ENCODE data around the gene UQCRHL. TPM values are rescaled to one million over a fixed set of nuclear protein-coding genes. Genes with fewer than 3 reads are reported as not detected.

The UQCRHL gene
- total and polyA plus RNA-seq, 2 of the 4 experiments (the other 2 are of a cell fraction): 1.4 to 2.4 TPM

DNA sequence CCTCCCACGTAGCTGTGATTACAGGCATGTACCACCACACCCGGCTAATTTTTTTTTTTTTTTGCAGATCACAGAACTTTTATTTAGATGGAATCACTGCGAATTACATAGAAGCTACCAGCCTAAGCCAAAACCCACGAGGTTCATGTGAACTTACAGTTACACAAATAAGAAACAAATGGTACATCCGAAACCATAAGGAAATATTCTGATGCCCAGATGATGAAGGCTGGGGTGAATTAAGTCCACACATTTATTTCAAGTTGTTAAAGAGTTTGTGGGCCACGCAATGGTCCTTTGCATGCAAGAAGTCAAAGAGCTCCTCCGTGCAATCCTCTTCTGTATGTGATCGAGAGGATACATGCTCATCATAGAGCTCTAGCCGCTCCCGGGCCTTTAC lies 328 bp downstream of the UQCRHL start:
- Histone ChIP-seq H3K4me1 (ENCODE audit: control insufficient read depth, insufficient read depth, low read length) (peaks cover 4% of the 10 kb centered on the region; the same call in 1 of the 2 replicates), H2AFZ (replicated peaks; ENCODE audit: low read length, poor library complexity) (no peak overlapping the region), H2BK20ac (ENCODE audit: low read depth, low read length) (no peak overlapping the region), H3K9me1 (ENCODE audit: insufficient read depth, low read length) (no peaks in the 10 kb centered on the region), H3K56ac (ENCODE audit: extremely low read depth, insufficient read depth, low read length) (no peak overlapping the region), H4K5ac (ENCODE audit: low read depth, low read length) (no peak overlapping the region), H3K9me3 (ENCODE audit: control insufficient read depth, insufficient read depth, low read length) (no peaks in the 10 kb centered on the region), H3K9ac (ENCODE audit: low read depth, low read length) (no peak overlapping the region), H3K4me3 (ENCODE audit: insufficient read depth, low read depth, low read length) (no peak overlapping the region), H2BK120ac (ENCODE audit: low read depth, low read length) (no peak overlapping the region), H3K27ac (ENCODE audit: insufficient read depth, low read length) (no peak overlapping the region), H3K4ac (ENCODE audit: low read depth, low read length) (no peak overlapping the region), H3K18ac (ENCODE audit: low read depth, low read length) (no peak overlapping the region), H4K20me1 (ENCODE audit: insufficient read depth, low read length) (no peaks in the 10 kb centered on the region), H2AK9ac (replicated peaks; ENCODE audit: low read depth, low read length, poor library complexity) (no peak overlapping the region), H3K27me3 (ENCODE audit: control insufficient read depth, insufficient read depth, low read length) (no peaks in the 10 kb centered on the region), H3K14ac (replicated peaks; ENCODE audit: low read depth, low read length) (no peak overlapping the region), H3K23ac (ENCODE audit: low read depth, low read length) (no peak overlapping the region), H2BK15ac (ENCODE audit: low read depth, low read length) (no peak overlapping the region), H2BK5ac (ENCODE audit: low read depth, low read length, poor library complexity, severe bottlenecking) (no peak overlapping the region), H3K36me3 (ENCODE audit: control insufficient read depth, insufficient read depth, low read length) (no peaks in the 10 kb centered on the region), H4K91ac (ENCODE audit: insufficient read depth, low read depth, low read length) (no peak overlapping the region), H3K4me2 (ENCODE audit: low read depth, low read length) (no peak overlapping the region), H2AK5ac (ENCODE audit: low read depth, low read length) (no peak overlapping the region; the same call in 1 of the 2 replicates), H4K8ac (ENCODE audit: low read depth in 2 of 2, low read length in 2 of 2) (no peak overlapping the region), H3K79me1 (ENCODE audit: low read depth in 1 of 2, low read length in 2 of 2) (no peaks in the 10 kb centered on the region)
- ChIA-PET POLR2A (ENCODE audit: unreplicated experiment) (interaction anchor here (0.7 kb wide), 1 partner anchor 24 kb away, joined by 8 read pairs; no protein-coding TSS in a partner anchor), CTCF (interaction anchor here (0.5 to 0.8 kb wide), 2 partner anchors 27 to 188 kb away, joined by 3 to 5 read pairs; no protein-coding TSS in a partner anchor)
- DNase-seq: no peak
- TF ChIP-seq NFE2L2 (IDR thresholded peaks at IDR 0.05; ENCODE audit: low read depth, low read length): no peak
- no peak for TF ChIP-seq RCOR1 (IDR thresholded peaks at IDR 0.05; ENCODE audit: insufficient replicate concordance, low read length)
- TF ChIP-seq, protein P1, sequence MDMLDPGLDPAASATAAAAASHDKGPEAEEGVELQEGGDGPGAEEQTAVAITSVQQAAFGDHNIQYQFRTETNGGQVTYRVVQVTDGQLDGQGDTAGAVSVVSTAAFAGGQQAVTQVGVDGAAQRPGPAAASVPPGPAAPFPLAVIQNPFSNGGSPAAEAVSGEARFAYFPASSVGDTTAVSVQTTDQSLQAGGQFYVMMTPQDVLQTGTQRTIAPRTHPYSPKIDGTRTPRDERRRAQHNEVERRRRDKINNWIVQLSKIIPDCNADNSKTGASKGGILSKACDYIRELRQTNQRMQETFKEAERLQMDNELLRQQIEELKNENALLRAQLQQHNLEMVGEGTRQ (IDR thresholded peaks at IDR 0.05; ENCODE audit: low read depth, low read length): no peak
- no peak for TF ChIP-seq CTCF (conservative IDR thresholded peaks at IDR 0.05; ENCODE audit: low read depth, low read length)
- TF ChIP-seq CHD1 (IDR thresholded peaks at IDR 0.05; ENCODE audit: low read depth, low read length): no peak
- no peak for TF ChIP-seq RFX5 (IDR thresholded peaks at IDR 0.05; ENCODE audit: low read depth, low read length)
- TF ChIP-seq ELK1 (IDR thresholded peaks at IDR 0.05; ENCODE audit: borderline replicate concordance, low read depth, low read length): no peak
- no peak for TF ChIP-seq MAFK (IDR thresholded peaks at IDR 0.05; ENCODE audit: low read depth, low read length)
- TF ChIP-seq MAZ (IDR thresholded peaks at IDR 0.05; ENCODE audit: borderline replicate concordance, low read depth, low read length): no peak
- no peak for TF ChIP-seq BHLHE40 (IDR thresholded peaks at IDR 0.05; ENCODE audit: low read depth, low read length)
- TF ChIP-seq CEBPB (IDR thresholded peaks at IDR 0.05; ENCODE audit: low read depth, low read length): no peak
- no peak for TF ChIP-seq SMC3 (IDR thresholded peaks at IDR 0.05; ENCODE audit: low read depth, low read length)
- no peak for TF ChIP-seq MXI1 (IDR thresholded peaks at IDR 0.05; ENCODE audit: borderline replicate concordance, low read depth, low read length)
- TF ChIP-seq RAD21 (IDR thresholded peaks at IDR 0.05; ENCODE audit: low read length): no peak
- TF ChIP-seq POLR2A (IDR thresholded peaks at IDR 0.05; ENCODE audit: low read depth, low read length): no peak
- TF ChIP-seq FOS (IDR thresholded peaks at IDR 0.05; ENCODE audit: low read depth, low read length): no peak
- 100% methylated on average over 3 of the region's 10 CpGs; no CpG with 5 or more reads in 1 of the 2 experiments for WGBS, 2 experiments (ENCODE audit: extremely low coverage in 2 of 2, insufficient read length in 1 of 2)
- intact Hi-C loops (cut with micrococcal nuclease) (no loop called here), dilution Hi-C loops (cut with HindIII; ENCODE audit: low sequenced_read_pairs, unreplicated experiment) (no loop called here), in situ Hi-C loops (cut with MboI; ENCODE audit: low sequenced_read_pairs) (no loop called here)
- no TSS peak for BruUV-seq (replicated peaks)
- no peak for ATAC-seq (ENCODE audit: low read depth)

Data from IMR-90 (cell line).